ENCODE results near the gene RNF150. TPM values are rescaled to one million over a fixed set of nuclear protein-coding genes. Genes with fewer than 3 reads are reported as not detected.

The RNF150 gene
- total and polyA plus RNA-seq, 2 experiments from 2014 or later = 4.2 to 9.2 TPM

DNA sequence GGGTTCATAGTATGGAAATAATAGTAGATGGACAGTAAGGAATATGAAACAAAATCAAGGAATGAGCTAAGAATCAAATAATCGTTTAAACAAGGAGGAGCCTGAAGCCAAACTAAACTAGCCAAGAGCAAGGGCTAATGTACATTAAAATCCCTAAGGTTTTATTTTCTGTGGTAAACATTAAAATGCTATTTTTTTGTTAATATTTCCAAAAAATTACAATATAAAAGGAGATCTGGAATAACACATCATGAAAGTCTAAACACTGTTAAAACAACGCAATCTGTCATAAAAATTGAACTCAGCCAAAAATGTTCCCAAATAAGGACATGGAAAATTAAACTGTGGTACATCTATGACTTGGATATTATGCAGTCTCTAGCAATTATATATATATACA, 188.2 kb downstream of the RNF150 start:
- WGBS (ENCODE audit: low lambda C conversion rate, missing lambda C conversion rate) = 87% methylated on average over 2 of the region's 2 CpGs

DNA sequence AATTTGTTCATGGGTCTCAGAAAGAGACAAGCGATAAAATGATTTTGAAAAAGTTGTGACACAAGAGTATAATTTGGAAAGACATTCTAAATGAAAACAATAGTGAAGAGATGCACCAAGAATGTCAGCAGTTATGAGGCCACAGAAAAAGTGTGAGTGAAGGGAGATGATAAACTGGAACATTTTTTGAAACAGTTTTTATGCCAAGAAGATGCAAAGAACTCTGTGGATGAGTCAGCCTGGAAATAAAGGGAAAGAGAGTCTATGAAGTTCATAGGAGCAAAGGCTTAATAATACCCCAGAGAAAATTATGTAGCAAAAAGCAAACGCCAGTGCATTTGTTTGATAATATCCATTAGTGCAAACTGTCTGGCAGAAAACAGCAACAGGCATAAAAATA, 188.7 kb downstream of the RNF150 start:
- H3K4me1 ChIP-seq (ENCODE audit: insufficient read depth) = no peaks in the 10 kb centered on the region
- no peaks in the 10 kb centered on the region for H3K27me3 ChIP-seq
- TF ChIP-seq EZH2phosphoT487 (IDR thresholded peaks at IDR 0.05; ENCODE audit: low read depth, severe bottlenecking, unreplicated experiment) = no peak
- H3K79me2 ChIP-seq = no peaks in the 10 kb centered on the region
- no peaks in the 10 kb centered on the region for H3K9me2 ChIP-seq (replicated peaks; ENCODE audit: insufficient read depth)
- 70% methylated on average over 2 of the region's 2 CpGs for WGBS (ENCODE audit: low lambda C conversion rate, missing lambda C conversion rate)
- no peak overlapping the region for H3K4me3 ChIP-seq
- no peaks in the 10 kb centered on the region for H4K20me1 ChIP-seq (ENCODE audit: insufficient read depth, poor library complexity, severe bottlenecking)
- H3K27ac ChIP-seq = no peak overlapping the region
- H3K36me3 ChIP-seq (replicated peaks; ENCODE audit: insufficient read depth, low read depth) = no peaks in the 10 kb centered on the region
- H3K9me3 ChIP-seq (ENCODE audit: low read depth) = no peaks in the 10 kb centered on the region
- no peak overlapping the region for H2AFZ ChIP-seq
- DNase-seq (ENCODE audit: low spot score) = no peak
- H3K4me2 ChIP-seq = no peak overlapping the region

More for the DNA sequence above, 188.2 kb downstream of the RNF150 start:
- no peak overlapping the region for H3K4me3 ChIP-seq
- no peaks in the 10 kb centered on the region for H3K27me3 ChIP-seq
- H4K20me1 ChIP-seq (ENCODE audit: insufficient read depth, poor library complexity, severe bottlenecking) = no peaks in the 10 kb centered on the region
- DNase-seq (ENCODE audit: low spot score) = no peak
- no peaks in the 10 kb centered on the region for H3K4me1 ChIP-seq (ENCODE audit: insufficient read depth)
- no peaks in the 10 kb centered on the region for H3K9me2 ChIP-seq (replicated peaks; ENCODE audit: insufficient read depth)
- TF ChIP-seq EZH2phosphoT487 (IDR thresholded peaks at IDR 0.05; ENCODE audit: low read depth, severe bottlenecking, unreplicated experiment) (no peak), EZH2 (IDR thresholded peaks at IDR 0.05; ENCODE audit: borderline replicate concordance) (no peak)
- TF ChIP-seq, protein P1, sequence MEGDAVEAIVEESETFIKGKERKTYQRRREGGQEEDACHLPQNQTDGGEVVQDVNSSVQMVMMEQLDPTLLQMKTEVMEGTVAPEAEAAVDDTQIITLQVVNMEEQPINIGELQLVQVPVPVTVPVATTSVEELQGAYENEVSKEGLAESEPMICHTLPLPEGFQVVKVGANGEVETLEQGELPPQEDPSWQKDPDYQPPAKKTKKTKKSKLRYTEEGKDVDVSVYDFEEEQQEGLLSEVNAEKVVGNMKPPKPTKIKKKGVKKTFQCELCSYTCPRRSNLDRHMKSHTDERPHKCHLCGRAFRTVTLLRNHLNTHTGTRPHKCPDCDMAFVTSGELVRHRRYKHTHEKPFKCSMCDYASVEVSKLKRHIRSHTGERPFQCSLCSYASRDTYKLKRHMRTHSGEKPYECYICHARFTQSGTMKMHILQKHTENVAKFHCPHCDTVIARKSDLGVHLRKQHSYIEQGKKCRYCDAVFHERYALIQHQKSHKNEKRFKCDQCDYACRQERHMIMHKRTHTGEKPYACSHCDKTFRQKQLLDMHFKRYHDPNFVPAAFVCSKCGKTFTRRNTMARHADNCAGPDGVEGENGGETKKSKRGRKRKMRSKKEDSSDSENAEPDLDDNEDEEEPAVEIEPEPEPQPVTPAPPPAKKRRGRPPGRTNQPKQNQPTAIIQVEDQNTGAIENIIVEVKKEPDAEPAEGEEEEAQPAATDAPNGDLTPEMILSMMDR (IDR thresholded peaks at IDR 0.05; ENCODE audit: poor library complexity) = no peak
- no peak overlapping the region for H2AFZ ChIP-seq
- H3K79me2 ChIP-seq = no peaks in the 10 kb centered on the region
- no peak overlapping the region for H3K4me2 ChIP-seq
- H3K36me3 ChIP-seq (replicated peaks; ENCODE audit: insufficient read depth, low read depth) = no peaks in the 10 kb centered on the region
- H3K9me3 ChIP-seq (ENCODE audit: low read depth) = no peaks in the 10 kb centered on the region
- no peak overlapping the region for H3K27ac ChIP-seq

DNA sequence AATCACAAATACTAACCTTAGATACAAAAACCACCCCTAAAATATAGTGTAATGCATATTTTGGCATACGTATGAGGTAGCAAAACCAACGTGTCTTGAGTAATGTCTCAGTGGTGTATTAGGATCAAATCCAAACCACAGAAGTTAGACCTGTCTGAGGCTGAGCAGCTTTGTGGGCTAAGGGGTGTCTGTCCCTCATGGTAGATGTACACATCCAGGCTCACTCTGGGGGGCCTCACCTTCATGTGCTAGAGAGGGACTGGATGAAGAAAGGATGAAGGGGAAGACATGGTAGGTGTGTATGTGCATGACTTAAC, 189.1 kb downstream of the RNF150 start:
- Histone ChIP-seq H3K9me3 (ENCODE audit: low read depth) (no peaks in the 10 kb centered on the region), H3K36me3 (replicated peaks; ENCODE audit: insufficient read depth, low read depth) (no peaks in the 10 kb centered on the region), H3K79me2 (no peaks in the 10 kb centered on the region), H3K4me3 (no peak overlapping the region), H3K9me2 (replicated peaks; ENCODE audit: insufficient read depth) (no peaks in the 10 kb centered on the region), H3K27ac (no peak overlapping the region), H3K4me2 (no peak overlapping the region), H4K20me1 (ENCODE audit: insufficient read depth, poor library complexity, severe bottlenecking) (no peaks in the 10 kb centered on the region), H3K4me1 (ENCODE audit: insufficient read depth) (peaks cover 1% of the 10 kb centered on the region), H3K27me3 (no peaks in the 10 kb centered on the region), H2AFZ (no peak overlapping the region)
- no peak for TF ChIP-seq EZH2phosphoT487 (IDR thresholded peaks at IDR 0.05; ENCODE audit: low read depth, severe bottlenecking, unreplicated experiment)
- TF ChIP-seq, protein P1 (IDR thresholded peaks at IDR 0.05; ENCODE audit: poor library complexity) = no peak
- no peak for TF ChIP-seq EZH2 (IDR thresholded peaks at IDR 0.05; ENCODE audit: borderline replicate concordance)
- WGBS (ENCODE audit: low lambda C conversion rate, missing lambda C conversion rate) = 74% methylated on average over 2 of the region's 2 CpGs
- no peak for DNase-seq (ENCODE audit: low spot score)

DNA sequence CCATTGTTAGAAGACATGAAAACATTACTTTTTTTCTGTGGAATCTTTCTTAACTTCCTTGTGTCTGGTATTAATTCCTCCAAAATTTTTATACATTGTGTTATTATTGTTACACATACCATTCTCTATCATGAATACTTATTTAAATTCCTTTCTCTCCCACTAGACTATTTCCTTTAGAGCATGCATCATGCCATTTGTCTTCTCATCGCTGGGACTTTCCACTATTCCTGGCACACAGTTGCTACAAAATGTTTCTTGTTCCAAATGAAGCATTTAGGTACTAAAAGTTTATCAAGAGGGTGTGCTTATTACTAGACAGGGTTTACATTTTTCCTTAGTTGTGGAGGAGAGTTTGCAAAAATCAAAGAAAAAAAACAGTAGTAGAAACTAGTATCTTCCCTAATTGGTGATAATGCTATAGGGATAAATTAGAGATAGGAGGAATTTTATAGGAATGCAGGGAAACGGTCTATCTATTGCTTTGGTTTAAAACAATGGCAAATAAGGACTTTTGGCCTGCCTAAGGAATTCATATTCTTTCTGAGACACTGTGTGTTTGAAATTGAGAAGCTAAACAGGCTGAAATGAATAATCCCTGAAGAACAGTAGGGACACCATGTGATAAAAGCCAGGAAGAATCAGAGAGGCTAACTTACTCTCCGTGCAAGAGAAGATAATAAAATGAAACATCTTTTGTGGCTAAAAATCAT, 189.6 kb downstream of the RNF150 start:
- Histone ChIP-seq H4K20me1 (ENCODE audit: insufficient read depth, poor library complexity, severe bottlenecking) (no peaks in the 10 kb centered on the region), H3K9me3 (ENCODE audit: low read depth) (no peaks in the 10 kb centered on the region), H3K27me3 (no peaks in the 10 kb centered on the region), H3K4me3 (no peak overlapping the region), H3K27ac (no peak overlapping the region), H3K36me3 (replicated peaks; ENCODE audit: insufficient read depth, low read depth) (no peaks in the 10 kb centered on the region), H3K79me2 (no peaks in the 10 kb centered on the region), H3K9me2 (replicated peaks; ENCODE audit: insufficient read depth) (no peaks in the 10 kb centered on the region), H3K4me1 (ENCODE audit: insufficient read depth) (peaks cover 6% of the 10 kb centered on the region), H2AFZ (no peak overlapping the region), H3K4me2 (no peak overlapping the region)
- no peak for DNase-seq (ENCODE audit: low spot score)
- no peak for TF ChIP-seq EZH2 (IDR thresholded peaks at IDR 0.05; ENCODE audit: borderline replicate concordance)
- TF ChIP-seq, protein P1 (IDR thresholded peaks at IDR 0.05; ENCODE audit: poor library complexity) = no peak
- TF ChIP-seq EZH2phosphoT487 (IDR thresholded peaks at IDR 0.05; ENCODE audit: low read depth, severe bottlenecking, unreplicated experiment) = no peak
- WGBS (ENCODE audit: low lambda C conversion rate, missing lambda C conversion rate) = 43% methylated on average over 3 of the region's 3 CpGs
